Fibroblast of lung (primary cell): ENCODE measurements around the gene CADM3. TPM values are rescaled to one million over a fixed set of nuclear protein-coding genes. Genes with fewer than 3 reads are reported as not detected.
A peak's percentile ranks its signal among the peaks of the same experiment; 100 is the strongest.

Experiments used
- DNase-seq, 2 donors: peaks; one replicate each; pipeline versions ENCODE4 v3.0.0 to v3.0.0-alpha.2; 2010; ENCODE audit warnings: low read depth in 2 of 2
- H2AFZ ChIP-seq: 2 replicates; pipeline ENCODE4 v1.5.1; 2012; ENCODE audit warnings: low read length, control low read depth, inconsistent platforms
- H3K27ac ChIP-seq: 2 replicates; pipeline ENCODE4 v1.5.1; 2011; ENCODE audit warnings: low read length, control low read depth; ENCODE audit not compliant: insufficient read depth
- H3K27me3 ChIP-seq: 2 replicates; pipeline ENCODE4 v1.5.1; 2011; ENCODE audit warnings: mild to moderate bottlenecking, low read length; ENCODE audit not compliant: control insufficient read depth, insufficient read depth
- H3K36me3 ChIP-seq: 2 replicates; pipeline ENCODE4 v1.5.1; 2011; ENCODE audit warnings: low read length; ENCODE audit not compliant: control insufficient read depth, insufficient read depth
- H3K4me1 ChIP-seq: 2 replicates; pipeline ENCODE4 v1.5.1; 2011; ENCODE audit warnings: low read length; ENCODE audit not compliant: control insufficient read depth, insufficient read depth; ENCODE audit errors: extremely low read depth
- H3K4me2 ChIP-seq: 2 replicates; pipeline ENCODE4 v1.5.1; 2011; ENCODE audit warnings: low read length, control low read depth; ENCODE audit not compliant: insufficient read depth; ENCODE audit errors: extremely low read depth
- H3K4me3 ChIP-seq, 4 experiments: fragments of 200-600 bp in 1 of 4; sonication (generic) in 1 of 4; replicated peaks in 1 of 4; 2 replicates each; pipeline ENCODE4 v1.5.1; 2011 to 2016; ENCODE audit warnings: low read length in 4 of 4, low read depth in 3 of 4, mild to moderate bottlenecking in 3 of 4, control low read depth in 2 of 4, inconsistent platforms in 1 of 4, mixed read lengths in 1 of 4; ENCODE audit not compliant: insufficient read depth in 1 of 4; ENCODE audit errors: control extremely low read depth in 1 of 4
- H3K79me2 ChIP-seq: 2 replicates; pipeline ENCODE4 v1.5.1; 2012; ENCODE audit warnings: mild to moderate bottlenecking, low read length, inconsistent platforms; ENCODE audit not compliant: control insufficient read depth, insufficient read depth
- H3K9ac ChIP-seq: 2 replicates; pipeline ENCODE4 v1.5.1; 2011; ENCODE audit warnings: mild to moderate bottlenecking, low read length, control low read depth; ENCODE audit not compliant: insufficient read depth
- H3K9me3 ChIP-seq: 2 replicates; pipeline ENCODE4 v1.5.1; 2012; ENCODE audit warnings: low read depth, low read length; ENCODE audit not compliant: control insufficient read depth, insufficient read depth
- H4K20me1 ChIP-seq: 2 replicates; pipeline ENCODE4 v1.5.1; 2011; ENCODE audit warnings: low read length; ENCODE audit not compliant: control insufficient read depth, insufficient read depth; ENCODE audit errors: extremely low read depth
- EZH2 ChIP-seq: IDR thresholded peaks from 2 replicates; pipeline ENCODE4 v1.5.1; 2012; ENCODE audit warnings: low read length, control low read depth, mild to moderate bottlenecking; ENCODE audit errors: missing control alignments
- polyA plus RNA-seq, 2 donors: library from polyadenylated mRNA; depleted of rRNA in 1 of 2; stranded (reverse) in 1 of 2; unstranded in 1 of 2; fragments of >200 nt; gene quantifications; 2 replicates each; pipeline ENCODE4 v1.2.1, GENCODE V29; 2011 to 2012; ENCODE audit warnings: missing spikeins in 1 of 2
- total RNA-seq: library from RNA; depleted of rRNA; stranded (reverse); fragments of >200 nt; gene quantifications from 2 replicates; pipeline ENCODE4 v1.2.1, GENCODE V29; 2014
- TF ChIP-seq, protein P1 (sequence below), 2 donors: IDR thresholded peaks in 1 of 2; conservative IDR thresholded peaks in 1 of 2; 1 replicate in 1 of 2; 2 replicates in 1 of 2; pipeline ENCODE4 v1.5.1; 2011 to 2012; ENCODE audit warnings: low read length in 2 of 2, control low read depth in 1 of 2, inconsistent platforms in 1 of 2, low read depth in 1 of 2, mild to moderate bottlenecking in 1 of 2

Gene CADM3
- total and polyA plus RNA-seq, 2 donors (not counting 1 experiment from before 2014, with no cell fraction given), result not detected

DNA sequence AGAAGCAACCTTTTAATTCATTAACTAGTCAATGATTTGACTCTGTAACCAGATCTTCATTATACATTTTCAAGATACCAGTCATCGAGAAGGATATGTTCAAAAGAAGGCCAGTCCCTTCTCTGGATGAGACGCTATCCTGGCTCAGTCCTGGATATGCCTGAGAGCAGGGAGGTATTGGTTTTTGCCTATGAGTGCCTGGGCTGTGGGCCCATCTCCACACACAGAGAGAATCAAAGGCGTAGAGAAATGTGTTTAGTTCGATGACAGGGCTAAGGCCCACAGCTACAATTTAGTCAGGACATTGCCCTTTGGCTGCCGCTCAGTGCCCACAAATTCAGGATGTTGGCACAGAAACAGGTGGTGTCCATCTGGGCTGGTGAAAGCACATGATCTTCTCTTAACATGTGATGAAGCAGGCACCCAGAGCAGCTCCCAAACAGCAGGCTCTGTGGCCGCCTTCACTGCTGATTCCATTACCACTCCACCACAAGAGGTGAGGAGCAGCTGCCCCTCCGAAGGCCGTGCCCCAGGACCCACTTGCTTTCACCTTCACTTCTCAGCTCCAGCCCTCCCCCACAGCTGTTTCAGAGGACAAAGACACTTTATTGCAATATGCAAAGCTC, 58.0 kb downstream of the CADM3 start:
- no peaks in the 10 kb centered on the region for H3K27me3 ChIP-seq
- H3K36me3 ChIP-seq, result no peaks in the 10 kb centered on the region
- DNase-seq, result no peak
- no peaks in the 10 kb centered on the region for H3K79me2 ChIP-seq
- H3K4me3 ChIP-seq, result no peak overlapping the region
- no peaks in the 10 kb centered on the region for H4K20me1 ChIP-seq
- no peak for TF ChIP-seq EZH2
- TF ChIP-seq, protein P1, sequence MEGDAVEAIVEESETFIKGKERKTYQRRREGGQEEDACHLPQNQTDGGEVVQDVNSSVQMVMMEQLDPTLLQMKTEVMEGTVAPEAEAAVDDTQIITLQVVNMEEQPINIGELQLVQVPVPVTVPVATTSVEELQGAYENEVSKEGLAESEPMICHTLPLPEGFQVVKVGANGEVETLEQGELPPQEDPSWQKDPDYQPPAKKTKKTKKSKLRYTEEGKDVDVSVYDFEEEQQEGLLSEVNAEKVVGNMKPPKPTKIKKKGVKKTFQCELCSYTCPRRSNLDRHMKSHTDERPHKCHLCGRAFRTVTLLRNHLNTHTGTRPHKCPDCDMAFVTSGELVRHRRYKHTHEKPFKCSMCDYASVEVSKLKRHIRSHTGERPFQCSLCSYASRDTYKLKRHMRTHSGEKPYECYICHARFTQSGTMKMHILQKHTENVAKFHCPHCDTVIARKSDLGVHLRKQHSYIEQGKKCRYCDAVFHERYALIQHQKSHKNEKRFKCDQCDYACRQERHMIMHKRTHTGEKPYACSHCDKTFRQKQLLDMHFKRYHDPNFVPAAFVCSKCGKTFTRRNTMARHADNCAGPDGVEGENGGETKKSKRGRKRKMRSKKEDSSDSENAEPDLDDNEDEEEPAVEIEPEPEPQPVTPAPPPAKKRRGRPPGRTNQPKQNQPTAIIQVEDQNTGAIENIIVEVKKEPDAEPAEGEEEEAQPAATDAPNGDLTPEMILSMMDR (conservative IDR thresholded peaks at IDR 0.05 in 1 of 2, IDR thresholded peaks at IDR 0.05 in 1 of 2; ENCODE audit: low read depth in 1 of 2, low read length in 2 of 2), result no peak
- H3K9me3 ChIP-seq, result no peaks in the 10 kb centered on the region
- H2AFZ ChIP-seq, result no peak overlapping the region
- H3K4me1 ChIP-seq, result no peaks in the 10 kb centered on the region
- H3K9ac ChIP-seq, result no peak overlapping the region
- no peak overlapping the region for H3K27ac ChIP-seq
- no peak overlapping the region for H3K4me2 ChIP-seq

DNA sequence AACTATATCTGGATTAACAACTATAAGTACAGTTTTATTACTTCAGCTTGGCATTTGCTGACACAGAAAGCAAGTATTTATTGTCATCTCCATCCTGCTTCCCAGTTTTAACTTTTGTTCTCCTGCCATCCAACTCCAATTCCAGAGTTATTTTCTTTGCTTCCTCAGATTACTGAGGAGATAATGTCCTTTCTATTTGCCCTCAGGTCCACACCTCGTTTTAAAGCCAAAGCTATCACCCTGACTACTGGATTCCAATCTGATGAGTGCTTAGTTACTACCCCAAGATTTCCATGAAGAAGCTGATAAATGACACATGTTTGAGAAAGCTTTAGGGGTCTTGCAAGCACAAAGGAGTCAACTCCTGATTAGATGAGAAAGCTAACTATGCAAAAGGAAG, 58.5 kb downstream of the CADM3 start:
- H3K4me1 ChIP-seq, result no peaks in the 10 kb centered on the region
- H3K79me2 ChIP-seq, result no peaks in the 10 kb centered on the region
- no peaks in the 10 kb centered on the region for H4K20me1 ChIP-seq
- H3K4me3 ChIP-seq, result no peak overlapping the region
- H3K27ac ChIP-seq, result no peak overlapping the region
- no peak overlapping the region for H2AFZ ChIP-seq
- no peaks in the 10 kb centered on the region for H3K27me3 ChIP-seq
- no peaks in the 10 kb centered on the region for H3K36me3 ChIP-seq
- TF ChIP-seq EZH2, result no peak
- TF ChIP-seq, protein P1 (conservative IDR thresholded peaks at IDR 0.05 in 1 of 2, IDR thresholded peaks at IDR 0.05 in 1 of 2; ENCODE audit: low read depth in 1 of 2, low read length in 2 of 2), result no peak
- peak in 1 of 2 donors; percentile 3 for DNase-seq
- H3K9me3 ChIP-seq, result no peaks in the 10 kb centered on the region
- no peak overlapping the region for H3K9ac ChIP-seq
- H3K4me2 ChIP-seq, result no peak overlapping the region

DNA sequence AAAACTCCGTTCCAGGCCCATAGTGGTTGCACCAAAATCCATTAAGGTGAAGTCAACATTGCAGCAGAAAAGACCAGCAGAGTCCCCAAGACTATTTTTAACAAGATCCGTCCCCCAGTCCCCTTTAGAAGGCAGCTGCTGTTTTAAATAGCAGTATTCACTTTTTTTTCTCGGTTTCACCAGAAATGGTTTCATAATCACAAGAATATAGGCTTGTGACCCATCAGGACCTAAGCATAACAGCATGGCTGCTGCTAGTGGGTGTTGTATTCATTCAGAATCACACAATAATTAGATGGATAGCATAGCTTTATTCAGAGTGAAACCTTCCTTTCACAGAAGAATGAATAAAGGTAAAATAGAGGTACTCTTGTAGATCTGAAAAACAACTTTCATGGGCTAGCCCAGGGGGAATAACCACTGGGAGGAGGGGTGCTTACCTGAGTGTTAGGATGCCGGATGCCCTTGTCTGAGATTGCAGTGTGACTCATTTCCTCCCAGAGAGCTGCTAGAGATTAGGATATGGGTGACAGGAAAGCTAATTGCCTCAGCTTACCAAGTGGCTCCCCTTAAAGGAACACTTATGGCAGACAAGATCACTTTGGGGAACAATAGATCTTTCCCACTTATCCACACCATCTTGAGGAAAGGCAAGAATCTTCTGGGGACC, 68.3 kb downstream of the CADM3 start:
- Histone ChIP-seq H3K4me3 (no peak overlapping the region), H3K4me1 (no peaks in the 10 kb centered on the region), H2AFZ (no peak overlapping the region), H3K79me2 (no peaks in the 10 kb centered on the region), H3K27ac (no peak overlapping the region), H3K36me3 (no peaks in the 10 kb centered on the region), H3K27me3 (no peaks in the 10 kb centered on the region), H3K9me3 (no peaks in the 10 kb centered on the region), H3K9ac (no peak overlapping the region), H3K4me2 (no peak overlapping the region), H4K20me1 (no peaks in the 10 kb centered on the region)
- TF ChIP-seq, protein P1 (conservative IDR thresholded peaks at IDR 0.05 in 1 of 2, IDR thresholded peaks at IDR 0.05 in 1 of 2; ENCODE audit: low read depth in 1 of 2, low read length in 2 of 2), result no peak
- TF ChIP-seq EZH2, result no peak
- no peak for DNase-seq
